ENCODE measurements around the gene SLC25A44.

The SLC25A44 gene

DNA sequence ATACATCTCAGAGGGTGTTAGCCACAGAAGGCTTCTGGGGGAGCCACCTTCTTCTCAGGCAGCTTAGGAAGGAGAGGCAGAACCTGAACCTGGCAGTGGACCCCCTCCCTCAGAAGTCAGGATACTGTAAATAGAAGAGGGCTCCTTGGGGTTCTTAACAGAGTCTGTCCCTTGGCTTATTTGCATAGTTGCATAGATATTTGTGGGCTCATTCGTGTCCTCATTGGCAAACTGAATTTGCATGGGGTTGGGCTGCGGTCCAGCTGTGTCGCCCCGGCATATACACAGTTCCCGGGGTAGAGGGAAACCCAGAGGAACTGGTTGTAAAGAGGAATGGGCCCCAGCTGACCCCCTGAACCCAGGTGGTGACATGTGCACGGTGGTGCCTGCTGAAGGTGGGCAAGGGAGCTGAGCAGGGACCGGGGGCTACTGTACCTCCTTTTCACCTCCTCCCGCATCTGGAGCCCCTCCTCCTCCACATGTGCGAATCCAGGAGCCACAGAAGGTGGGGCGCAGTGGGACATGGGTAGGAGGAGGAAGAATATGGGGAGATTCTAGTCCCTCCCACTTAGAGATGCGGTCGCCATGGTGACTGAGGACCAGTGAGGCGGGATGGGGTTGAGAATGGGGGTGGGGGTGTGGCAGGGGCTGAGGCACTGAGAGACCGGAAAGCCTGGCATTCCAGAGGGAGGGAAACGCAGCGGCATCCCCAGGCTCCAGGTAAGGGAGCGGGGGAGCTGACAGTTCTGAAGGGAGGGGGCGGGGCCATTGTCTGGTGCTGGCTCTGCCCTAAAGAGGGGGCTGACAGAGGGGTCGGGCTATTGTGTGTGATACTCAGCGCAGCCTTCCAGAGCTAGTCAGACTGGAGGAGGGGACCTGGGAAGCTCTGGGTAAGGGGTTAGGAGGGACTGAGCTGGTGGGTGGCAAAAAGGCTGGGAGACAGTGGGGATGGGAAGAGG, 44.3 kb upstream of the SLC25A44 start:
- TF ChIP-seq CTCF (IDR thresholded peaks at IDR 0.05; ENCODE audit: control insufficient read depth, insufficient read depth, low read depth, low read length, missing control alignments) = no peak
- no peak for DNase-seq (ENCODE audit: low read depth)
- no peak overlapping the region for H3K4me3 ChIP-seq (ENCODE audit: control insufficient read depth, low read depth, low read length)

DNA sequence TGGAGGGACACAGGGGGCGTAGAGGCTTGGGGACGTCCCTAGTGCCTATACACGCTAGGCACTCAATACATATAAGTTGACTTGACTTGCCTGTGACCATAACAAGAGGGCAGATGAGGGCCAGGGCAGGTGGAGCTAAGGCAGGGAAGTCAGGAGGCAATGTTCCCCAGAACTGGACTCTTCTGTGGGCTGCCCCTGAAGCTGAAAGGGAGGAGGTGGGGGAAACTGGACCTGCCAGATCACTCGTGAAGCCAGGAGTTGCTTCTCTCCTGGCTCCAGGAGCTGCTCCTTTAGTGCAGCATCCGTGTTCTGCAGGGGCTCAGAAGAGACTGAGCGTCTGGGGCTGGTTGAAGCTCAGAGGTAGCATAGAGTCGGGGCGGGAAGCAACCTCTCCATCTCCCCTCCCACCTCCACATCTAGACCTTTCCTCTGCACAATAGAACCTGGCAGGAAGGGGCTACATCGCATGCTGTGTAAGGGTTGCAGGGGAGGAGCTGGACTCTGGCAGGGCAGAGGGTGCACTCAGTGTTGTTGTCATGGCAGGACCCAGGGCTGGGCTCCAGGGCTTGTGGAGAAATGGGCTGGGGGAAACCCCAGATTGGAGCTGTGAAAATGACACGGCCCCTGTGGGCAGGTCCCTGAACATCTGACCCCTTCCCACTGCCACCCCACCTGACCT, 43.4 kb upstream of the SLC25A44 start:
- no peak overlapping the region for H3K4me3 ChIP-seq (ENCODE audit: control insufficient read depth, low read depth, low read length)
- no peak for DNase-seq (ENCODE audit: low read depth)
- TF ChIP-seq CTCF (IDR thresholded peaks at IDR 0.05; ENCODE audit: control insufficient read depth, insufficient read depth, low read depth, low read length, missing control alignments) = no peak

- DNase-seq (ENCODE audit: low read depth) = no peak
- H3K4me3 ChIP-seq (ENCODE audit: control insufficient read depth, low read depth, low read length) = no peak overlapping the region
- no peak for TF ChIP-seq CTCF (IDR thresholded peaks at IDR 0.05; ENCODE audit: control insufficient read depth, insufficient read depth, low read depth, low read length, missing control alignments)
These were observed 42.7 kb upstream of the SLC25A44 start for GRCh38 chr1:156151093-156151688.

GRCh38 chr1:156152628-156153027, 41.3 kb upstream of the SLC25A44 start:
- H3K4me3 ChIP-seq (ENCODE audit: control insufficient read depth, low read depth, low read length) = no peak overlapping the region
- no peak for DNase-seq (ENCODE audit: low read depth)
- no peak for TF ChIP-seq CTCF (IDR thresholded peaks at IDR 0.05; ENCODE audit: control insufficient read depth, insufficient read depth, low read depth, low read length, missing control alignments)

- no peak for TF ChIP-seq CTCF (IDR thresholded peaks at IDR 0.05; ENCODE audit: control insufficient read depth, insufficient read depth, low read depth, low read length, missing control alignments)
- no peak for DNase-seq (ENCODE audit: low read depth)
- H3K4me3 ChIP-seq (ENCODE audit: control insufficient read depth, low read depth, low read length) = no peak within 1 kb of the TSS
These were observed 40.5 kb upstream of the SLC25A44 start, which contains the start of gene SEMA4A for GRCh38 chr1:156153362-156153761. Gene SEMA4A, plus strand, starts transcription at chr1:156153585. Its CDS starts 994 bp downstream, at chr1:156154579.

DNA sequence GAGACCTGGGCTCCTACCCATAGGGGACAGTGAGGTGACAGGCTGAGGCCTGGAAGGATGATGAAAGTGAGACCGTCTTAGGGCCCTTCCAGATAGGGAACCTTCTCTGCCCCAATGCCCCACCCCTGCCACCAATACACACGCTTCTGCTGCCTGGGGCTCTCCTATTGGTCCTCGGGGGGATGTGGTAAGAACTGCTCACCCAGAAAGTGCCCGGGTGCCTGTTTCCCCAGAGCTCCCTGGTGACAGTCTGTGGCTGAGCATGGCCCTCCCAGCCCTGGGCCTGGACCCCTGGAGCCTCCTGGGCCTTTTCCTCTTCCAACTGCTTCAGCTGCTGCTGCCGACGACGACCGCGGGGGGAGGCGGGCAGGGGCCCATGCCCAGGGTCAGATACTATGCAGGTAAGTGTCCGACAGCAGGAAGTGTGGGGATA, 39.6 kb upstream of the SLC25A44 start:
- TF ChIP-seq CTCF (IDR thresholded peaks at IDR 0.05; ENCODE audit: control insufficient read depth, insufficient read depth, low read depth, low read length, missing control alignments) = no peak
- no peak overlapping the region for H3K4me3 ChIP-seq (ENCODE audit: control insufficient read depth, low read depth, low read length)
- no peak for DNase-seq (ENCODE audit: low read depth)

All from AG09309 (cell line).